ENCODE data around the gene MAML3.
A peak's percentile ranks its signal among the peaks of the same experiment; 100 is the strongest.
"Not testable (repeated sequence)": the region's sequence is repeated elsewhere in the genome, so short reads cannot be mapped to it uniquely, and the experiment has no call there.

Gene MAML3

DNA sequence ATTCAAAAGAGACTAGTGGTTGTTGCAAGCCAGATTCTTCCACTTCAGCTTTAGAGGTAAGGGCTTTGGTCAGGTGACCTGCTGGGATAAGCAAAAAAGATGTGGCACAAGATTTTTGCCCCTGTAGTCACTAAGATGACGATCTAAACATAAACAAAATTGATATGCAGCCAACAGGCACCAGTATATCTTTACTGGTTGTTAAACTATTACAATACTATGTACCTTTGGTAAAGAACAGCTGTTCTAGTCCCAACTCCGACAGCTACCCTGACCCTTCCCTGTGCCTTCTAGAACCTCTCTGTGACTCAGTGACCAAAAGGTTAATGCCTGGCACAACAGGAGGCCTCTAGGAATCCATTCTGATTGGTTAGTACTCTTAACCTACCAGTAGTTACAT, 428.7 kb downstream of the MAML3 start:
- no peak for DNase-seq (ENCODE audit: low spot score)

DNA sequence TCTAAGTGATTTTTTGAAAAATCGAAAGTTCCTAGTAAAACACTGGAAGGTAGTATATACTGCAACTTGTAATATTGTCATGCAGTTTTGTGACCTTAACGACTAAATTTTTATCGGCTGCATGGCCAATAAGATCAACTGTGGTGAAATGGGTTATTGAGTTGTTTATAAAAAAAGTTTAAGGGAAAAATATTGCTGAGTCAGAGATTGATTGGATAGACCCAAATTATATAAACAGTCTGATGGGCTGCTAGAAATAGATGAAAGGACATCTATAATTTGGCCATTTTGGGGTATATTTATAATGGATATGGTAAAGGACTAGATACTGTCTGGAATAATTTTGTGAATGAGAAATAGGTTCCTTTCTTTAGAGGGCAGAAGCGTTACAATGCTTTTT, 432.2 kb downstream of the MAML3 start:
- DNase-seq (ENCODE audit: low spot score) = no peak

DNA sequence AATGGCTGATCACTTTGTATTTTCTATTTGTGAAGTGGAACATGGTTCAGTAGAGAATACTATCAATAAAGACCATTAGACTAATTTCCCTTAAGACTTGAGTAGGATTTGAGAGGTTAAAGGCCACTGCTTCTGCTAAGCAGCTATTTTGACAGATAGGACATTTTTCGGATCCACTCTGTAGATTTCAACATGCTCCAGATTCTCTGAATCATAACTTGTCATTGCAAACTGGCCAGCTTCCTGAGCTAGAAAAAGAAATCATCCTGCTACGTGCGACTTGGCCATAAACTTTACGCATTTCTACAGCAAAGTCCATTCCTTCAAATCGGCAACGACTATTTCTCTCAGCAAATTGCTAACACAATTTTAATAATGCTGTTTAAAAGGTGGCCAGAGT, 433.2 kb downstream of the MAML3 start:
- DNase-seq (ENCODE audit: low spot score) = no peak

DNA sequence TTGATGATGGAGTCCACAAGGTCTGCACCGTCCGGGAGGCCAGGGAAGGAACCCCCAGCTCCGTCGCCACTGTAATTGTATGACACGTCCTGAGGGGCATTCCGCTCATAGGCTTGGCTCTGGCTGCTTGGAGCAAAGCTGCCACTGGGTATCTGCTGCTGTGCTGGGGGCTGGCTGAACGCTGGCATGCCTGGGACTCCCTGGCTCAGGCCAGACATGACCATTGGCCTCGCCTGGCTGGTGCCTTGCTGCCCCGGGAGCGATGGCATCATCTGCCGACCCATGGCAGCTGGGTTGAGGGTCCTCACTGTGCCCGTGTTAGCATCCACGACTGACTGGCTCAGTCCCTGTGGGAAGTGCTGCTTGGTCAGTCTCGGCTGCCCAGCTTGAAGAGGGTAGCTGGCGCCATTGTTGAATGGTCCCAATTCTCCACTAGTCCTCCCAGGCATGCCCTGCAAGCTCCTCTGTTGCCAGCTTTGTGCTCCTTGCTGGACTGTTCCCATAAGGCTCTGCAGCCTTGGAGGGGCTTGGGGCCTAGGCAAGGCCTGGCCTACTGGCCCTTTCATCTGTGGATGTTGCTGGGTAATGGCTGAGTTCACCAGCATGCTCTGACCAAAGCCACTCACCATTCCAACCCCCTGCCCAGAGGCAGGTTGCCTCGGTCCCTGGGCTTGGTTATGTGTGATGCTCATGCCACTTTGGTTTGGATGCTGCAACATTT, 434.4 kb downstream of the MAML3 start:
- no peak for DNase-seq (ENCODE audit: low spot score)

DNA sequence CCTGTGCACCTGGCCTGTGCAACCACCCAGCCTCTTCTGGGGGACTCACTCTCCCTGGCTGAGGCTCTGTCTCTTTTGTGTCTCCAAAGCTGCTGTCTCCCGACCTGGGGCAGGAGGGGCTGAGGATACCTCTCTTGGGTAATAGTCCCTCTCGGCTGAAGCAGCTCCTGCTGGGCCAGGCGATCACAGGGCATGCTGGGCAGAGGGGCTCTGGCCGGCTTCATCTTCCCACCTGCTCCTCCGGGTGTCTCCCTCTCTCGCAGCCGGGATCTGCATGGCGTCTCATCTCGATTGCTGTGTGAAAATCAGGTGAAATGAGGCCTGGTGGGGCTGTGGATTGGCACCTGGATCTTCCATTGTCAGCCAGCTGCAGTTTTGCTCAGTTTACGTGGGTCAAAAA, 435.2 kb downstream of the MAML3 start:
- no peak for DNase-seq (ENCODE audit: low spot score)

DNA sequence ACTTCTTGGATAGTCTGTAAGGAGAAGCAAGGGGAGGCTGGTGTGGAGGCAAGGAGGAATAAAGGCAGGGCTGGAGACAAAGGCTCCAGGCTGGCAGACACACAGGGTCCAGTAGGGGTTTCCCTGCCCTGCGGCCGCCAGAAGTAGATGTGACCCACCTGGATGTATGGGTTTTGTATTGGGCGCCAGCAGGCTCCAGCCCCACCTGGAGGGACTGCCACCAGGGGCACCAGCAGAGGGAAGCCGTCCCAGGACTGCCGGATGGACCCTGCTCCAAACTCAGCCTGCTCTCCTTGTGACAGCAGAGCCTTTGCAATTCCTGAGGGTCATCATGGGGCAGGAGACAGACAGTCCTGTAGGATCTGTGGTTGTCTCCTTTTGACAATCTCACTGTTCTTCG, 435.6 kb downstream of the MAML3 start:
- DNase-seq (ENCODE audit: low spot score) = no peak

DNA sequence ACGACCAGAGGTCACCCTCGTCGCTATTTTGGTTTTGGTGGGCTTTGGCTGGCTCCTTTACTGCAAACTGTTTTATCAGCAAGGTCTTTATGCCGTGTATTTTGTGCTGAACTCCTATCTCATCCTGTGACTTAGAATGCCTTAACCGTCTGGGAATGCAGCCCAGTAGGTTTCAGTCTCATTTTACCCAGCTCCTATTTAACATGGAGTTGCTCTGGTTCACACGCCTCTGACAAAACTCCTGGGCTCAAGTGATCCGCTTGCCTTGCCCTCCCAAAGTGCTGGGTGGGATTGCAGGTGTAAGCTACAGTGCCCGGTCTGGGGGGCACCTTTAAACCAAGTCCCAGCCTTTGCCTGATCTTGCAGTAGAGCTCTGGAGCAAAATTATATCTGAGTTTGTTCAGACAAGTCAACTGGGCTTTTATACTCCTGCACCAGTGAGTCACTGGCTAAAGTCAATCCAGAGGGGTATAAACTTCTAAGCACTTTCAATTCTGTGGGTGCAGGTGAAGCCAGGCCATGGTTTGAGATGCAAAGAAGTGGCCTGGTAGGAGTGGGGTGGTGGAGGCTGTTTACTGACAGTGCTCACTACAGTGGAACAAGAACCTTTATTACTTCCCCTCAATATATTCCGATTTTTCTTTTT, 438.1 kb downstream of the MAML3 start:
- DNase-seq (ENCODE audit: low spot score) = no peak

DNA sequence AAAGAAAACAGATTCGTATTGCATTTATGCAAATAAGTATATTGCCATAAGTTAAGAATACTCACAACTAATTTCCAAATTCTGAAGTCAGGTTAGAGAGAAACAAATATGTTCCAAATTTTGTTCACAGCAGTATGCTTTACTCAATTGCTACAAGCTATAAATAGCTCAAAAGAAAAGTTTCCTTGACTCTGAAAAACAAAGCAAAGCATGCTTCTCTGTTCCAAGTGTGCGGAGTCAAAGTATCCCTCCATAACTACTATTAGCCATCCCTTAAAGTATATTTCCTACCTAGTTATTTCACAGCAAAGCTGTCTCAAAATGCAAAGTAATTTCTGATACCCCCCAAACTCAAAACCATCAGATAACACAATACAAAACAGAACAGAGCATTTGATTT, 441.1 kb downstream of the MAML3 start:
- DNase-seq (ENCODE audit: low spot score) = no peak

DNA sequence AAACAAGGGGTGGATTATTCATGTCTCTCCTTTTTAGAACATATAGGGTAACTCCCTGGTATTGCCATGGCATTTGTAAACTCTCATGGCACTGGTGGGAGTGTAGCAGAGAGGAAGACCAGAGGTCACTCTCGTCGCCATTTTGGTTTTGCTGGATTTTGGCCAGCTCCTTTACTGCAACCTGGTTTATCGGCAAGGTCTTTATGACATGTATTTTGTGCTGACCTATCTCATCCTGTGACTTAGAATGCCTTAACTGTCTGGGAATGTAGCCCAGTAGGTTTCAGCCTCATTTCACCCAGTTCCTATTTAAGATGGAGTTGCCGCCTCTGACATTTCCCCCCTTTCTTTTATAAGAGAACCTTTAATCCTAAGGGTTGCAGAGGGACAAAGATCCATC, 442.5 kb downstream of the MAML3 start:
- no peak for DNase-seq (ENCODE audit: low spot score)

DNA sequence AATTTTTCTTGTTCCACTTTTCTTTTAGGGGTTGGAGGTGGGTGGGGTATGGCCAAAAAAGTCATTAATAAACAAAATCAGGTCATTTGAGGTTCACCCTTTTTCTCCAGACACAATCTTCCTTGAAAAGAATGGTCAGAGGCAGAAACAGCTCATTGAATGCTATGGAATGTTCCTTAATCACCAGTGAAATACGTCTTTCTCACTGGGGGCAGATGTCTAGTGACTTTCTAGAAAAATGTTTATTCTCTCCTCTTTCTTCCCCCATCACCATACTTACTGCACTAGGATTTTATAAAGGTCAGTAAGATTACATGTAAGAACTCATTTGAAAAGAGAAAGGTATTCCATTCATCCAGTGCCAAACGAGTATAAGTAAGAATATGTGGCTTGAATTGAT, 443.9 kb downstream of the MAML3 start:
- no peak for DNase-seq (ENCODE audit: low spot score)

DNA sequence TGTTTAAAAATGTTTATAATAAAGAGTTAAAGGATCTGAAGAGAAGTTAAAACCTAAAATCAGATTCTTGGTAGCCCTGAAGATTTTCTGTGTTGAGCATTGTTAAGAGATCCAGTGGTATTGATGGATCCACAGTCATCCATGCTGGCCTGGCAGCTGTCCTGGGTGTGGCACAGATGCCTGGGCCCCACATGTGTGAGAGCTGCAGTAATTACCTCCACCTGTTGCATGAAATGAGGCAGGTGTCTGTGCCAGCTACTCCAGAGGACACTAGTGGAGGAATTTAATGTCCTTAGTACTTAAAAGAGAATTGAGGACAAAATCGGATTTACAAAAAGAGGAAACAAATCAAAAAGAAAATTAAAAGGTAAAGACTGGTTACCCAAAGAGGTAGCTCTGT, 444.3 kb downstream of the MAML3 start:
- no peak for DNase-seq (ENCODE audit: low spot score)

DNA sequence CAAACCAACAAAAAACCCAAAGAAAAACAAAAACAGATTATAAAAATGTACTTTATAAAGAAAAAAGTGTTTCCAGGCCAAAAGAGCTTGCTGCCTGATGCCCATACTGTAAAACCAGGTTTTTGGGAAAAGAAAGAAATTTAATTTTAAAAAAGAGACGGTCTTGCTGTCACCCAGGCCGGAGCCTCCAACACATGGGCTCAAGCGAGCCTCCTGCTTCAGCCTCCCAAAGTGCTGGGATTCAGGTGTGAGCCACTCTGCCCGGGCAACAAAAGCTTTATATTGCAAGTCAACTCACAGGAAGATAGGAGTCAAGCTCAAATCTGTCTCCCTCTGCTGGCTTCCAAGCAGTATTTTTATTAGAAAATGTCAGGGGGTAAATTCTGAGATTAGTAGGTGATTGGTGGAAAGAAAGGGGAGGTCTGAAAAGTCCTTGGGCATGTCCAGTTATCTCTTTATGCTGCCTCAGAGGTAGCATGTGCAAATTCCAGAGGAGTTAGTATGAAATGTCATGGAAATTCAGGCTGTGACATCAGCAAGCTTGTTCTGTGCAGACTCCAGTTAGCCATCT, 449.0 kb downstream of the MAML3 start:
- DNase-seq (ENCODE audit: low spot score) = peak; percentile 34

DNA sequence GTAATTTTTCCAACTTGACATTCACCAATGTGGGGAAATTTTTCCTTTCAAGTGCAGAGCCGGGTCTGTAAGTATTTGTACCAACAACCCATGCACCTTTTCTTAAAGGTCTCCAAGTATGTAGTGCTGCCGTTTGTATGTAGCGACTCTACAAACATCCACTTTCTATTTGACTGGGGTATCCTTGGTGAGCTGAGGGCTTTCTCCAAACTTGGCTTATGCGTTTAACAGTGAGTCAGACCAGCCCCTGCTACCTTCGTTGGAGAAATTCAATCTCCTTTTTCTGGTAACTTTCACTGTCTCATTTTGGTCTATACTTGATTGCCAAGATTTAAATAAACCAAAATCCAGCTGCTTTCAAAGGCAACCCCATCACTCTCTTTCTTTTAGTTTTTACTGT, 453.4 kb downstream of the MAML3 start:
- no peak for DNase-seq (ENCODE audit: low spot score)

DNA sequence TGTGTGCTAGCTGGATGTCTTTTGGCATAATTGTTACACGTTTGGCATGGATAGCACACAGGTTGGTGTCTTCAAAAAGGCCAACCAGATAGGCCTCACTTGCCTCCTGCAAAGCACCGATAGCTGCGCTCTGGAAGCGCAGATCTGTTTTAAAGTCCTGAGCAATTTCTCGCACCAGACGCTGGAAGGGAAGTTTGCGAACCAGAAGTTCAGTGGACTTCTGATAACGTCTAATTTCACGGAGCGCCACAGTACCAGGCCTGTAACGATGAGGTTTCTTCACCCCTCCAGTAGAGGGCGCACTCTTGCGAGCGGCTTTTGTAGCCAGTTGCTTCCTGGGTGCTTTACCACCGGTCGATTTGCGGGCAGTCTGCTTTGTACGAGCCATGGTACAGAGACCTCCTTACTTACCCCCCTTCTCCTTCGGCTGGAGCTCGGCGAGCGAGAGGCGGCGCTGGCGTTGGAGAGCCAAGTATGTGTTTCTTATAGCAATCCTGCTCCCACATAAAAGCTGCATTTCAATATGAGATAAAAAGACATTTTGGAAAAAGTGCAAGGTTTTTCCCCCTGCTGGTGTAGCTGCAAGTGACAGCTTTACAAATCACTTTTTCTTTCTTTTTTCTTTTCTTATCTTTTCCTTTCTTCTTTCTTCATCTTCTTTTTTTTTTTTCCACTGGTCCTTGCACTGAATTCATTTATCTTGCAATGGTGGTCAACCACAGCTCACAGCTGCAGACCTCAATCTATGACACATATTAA, 455.6 kb downstream of the MAML3 start:
- DNase-seq (ENCODE audit: low spot score) = not testable (repeated sequence)

DNA sequence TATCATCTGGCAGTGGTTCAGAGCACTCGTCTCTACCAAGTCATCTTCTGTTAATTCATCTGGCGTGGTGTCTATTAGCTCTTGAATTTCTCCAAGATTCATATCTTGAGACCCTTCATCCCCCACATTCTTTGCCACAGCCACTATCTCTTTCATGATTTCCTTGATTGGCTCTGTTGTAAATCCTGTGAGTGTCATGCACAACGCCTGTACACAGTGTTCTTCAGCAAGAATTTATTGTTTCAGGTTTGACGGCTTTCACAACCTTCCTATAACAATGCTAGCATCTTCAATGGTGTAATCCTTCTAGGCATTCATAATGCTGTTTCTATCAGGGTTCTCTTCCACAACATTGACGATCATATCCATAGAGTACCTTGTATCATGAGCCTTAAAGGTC, 457.5 kb downstream of the MAML3 start:
- no peak for DNase-seq (ENCODE audit: low spot score)

DNA sequence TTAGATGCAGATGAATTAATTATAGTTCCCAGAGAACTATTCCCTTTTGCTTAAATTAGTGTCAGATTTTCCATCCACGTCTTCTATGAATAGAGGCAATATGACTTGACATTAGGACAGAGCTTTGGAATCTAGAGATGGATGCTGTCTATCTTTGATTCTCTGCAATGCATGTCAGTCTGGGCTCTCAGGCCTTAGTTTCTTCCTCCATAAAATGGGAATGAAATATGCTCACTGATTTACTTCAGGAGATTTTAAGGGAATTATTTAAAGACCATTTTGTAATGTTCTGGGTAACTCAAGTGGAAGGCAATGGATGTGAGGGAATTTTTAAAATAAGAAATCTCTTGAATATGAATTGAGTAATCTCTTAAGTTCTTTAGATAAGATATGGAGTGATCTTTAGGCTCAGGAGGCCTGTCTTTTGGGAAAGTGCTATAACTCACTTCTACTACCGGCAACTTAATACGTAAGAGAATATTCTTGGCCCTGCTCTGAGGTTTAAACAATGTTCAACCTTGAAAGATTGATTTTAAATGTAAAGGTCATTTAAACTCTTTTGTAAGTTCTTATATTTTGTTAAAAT, 459.4 kb downstream of the MAML3 start:
- DNase-seq (ENCODE audit: low spot score) = no peak

DNA sequence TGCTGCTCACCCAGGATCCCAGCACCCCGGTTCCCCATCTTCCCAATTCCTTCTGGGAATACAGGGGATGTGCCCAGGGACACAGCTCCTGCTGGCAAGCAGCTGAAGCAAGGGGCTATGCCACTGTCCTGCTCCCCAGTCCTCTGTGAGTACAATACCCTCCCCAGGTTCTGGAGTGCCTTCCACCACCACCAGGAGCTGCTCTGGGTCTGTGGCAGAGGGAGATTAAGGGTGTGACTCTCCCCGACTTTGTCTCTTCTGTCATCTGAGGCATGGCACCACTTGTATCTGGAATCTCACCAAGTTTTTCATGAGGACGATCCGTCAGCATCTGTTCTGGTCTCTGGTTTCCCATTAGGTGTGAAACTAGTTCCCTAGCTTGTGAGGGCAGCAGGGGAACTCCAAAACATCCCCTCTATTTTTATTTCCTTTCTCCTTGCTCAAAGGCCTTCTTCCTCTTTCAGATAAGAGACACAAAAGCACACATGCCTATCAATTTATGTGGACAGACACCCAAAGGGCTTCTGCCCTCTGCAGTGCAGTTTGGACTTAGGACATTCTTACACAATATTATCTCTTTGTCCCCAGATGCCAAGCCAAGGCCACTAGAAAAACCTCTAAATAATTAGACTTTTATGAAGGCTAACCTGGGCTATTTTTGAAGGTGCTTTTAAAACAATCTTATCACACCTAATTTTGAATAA, 461.5 kb downstream of the MAML3 start:
- DNase-seq (ENCODE audit: low spot score) = no peak

DNA sequence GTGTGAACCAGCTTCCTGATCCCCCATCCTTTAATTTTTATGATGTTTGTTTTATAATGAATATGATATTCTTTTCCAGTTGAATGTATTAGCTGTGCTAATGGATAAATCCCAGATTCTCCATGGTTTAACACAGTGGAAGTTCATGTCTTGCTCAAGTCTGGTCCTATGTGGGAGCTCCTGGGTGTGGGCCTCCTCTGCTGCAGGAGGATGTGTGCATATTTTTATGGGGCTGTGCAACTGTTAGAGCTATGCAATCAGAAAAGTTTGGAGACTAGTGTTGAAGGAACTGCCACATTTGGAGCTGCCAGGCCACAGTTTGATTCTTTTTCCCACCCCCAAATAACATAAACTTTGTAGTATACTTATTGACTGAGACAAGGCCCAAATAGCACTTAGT, 463.6 kb downstream of the MAML3 start:
- DNase-seq (ENCODE audit: low spot score) = no peak

DNA sequence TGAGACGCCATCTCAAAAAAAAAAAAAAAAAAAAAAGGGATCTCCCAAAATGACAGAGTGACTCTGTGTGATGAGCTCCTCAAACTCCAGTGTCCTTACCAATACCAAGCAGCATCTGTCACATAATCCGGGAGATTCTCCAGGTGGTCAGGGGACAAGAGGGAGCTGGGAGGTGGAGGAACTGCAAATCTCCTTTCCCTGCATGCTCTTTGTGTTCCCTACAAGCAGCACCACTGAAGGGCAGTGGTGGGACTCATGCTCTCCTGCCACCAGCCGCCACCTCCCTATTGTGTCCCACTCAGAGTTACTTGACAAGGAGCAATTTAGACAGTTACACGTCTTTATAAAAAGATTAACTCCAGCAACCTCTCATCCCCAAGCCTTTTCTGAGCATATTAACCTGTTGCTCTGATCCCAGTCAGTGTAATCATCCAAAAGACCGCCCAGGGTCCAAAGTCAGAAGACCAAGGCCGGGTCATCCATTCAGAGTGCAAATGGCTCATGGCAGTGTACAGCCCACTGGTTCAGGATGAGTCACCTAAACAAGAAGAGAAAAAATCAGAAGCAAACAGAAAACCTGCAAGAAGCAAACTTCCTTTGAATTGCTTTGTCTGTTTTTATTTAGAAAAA, 464.8 kb downstream of the MAML3 start:
- DNase-seq (ENCODE audit: low spot score) = no peak

DNA sequence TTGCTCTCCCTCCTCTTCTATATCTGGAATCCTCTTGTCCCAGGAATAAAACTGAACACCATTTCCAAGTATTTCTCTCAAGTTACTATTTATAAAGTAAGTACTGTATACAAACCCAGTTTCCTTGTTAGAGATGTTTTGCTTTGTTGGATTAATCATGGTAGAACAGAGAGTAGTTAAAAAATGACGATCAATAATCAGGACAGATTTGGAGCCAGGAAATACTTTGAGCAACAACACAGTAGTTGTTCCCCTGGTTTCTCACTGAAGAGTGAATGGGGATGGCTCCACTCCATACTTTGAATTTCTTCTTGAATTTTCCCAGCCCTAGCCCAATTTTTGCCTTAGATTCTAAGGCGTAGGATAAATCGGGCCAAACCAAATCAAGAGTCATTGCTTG, 467.0 kb downstream of the MAML3 start:
- DNase-seq (ENCODE audit: low spot score) = no peak

DNA sequence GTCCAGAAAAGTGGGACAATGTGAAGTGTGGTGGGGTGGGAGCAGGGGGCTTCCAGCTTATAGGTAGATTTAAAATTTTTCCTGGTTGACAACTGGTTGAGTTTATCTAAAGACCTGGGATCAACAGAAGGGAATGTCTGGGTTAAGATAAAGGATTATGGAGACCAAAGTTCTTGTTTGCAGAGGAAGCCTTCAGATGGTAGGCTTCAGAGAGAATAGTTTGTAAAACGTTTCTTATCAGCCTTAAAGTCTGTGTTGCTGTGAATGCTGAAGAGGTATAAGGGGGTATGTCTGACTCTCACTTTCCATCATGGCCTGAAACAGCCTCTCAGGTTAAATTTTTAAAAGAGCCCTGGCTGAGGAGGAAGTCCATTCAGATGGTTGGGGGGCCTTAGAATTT, 467.9 kb downstream of the MAML3 start:
- no peak for DNase-seq (ENCODE audit: low spot score)

DNA sequence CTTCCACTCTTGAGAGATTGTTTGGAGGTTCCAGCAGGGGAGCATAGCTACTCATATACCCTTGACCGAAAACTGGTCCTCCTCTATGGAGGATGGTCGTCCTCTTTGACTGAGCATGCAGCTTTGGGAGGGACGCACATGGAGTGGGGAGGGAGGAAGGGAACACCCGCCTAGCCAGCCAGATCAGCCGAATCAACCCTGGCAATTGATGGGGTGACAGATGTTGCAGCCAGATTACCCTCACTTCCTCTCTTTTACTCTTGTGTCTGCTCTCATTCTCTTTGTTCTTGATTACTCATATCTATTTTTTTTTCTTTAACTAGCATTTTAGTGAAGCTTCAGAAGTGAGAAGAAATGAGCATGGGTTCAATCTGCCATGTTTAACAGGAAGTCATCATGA, 468.8 kb downstream of the MAML3 start:
- no peak for DNase-seq (ENCODE audit: low spot score)
